SU-DHL-6 (cell line): ENCODE data around the gene NAA16.

ENCODE experiments used
- CTCF ChIP-seq: fragments of 200-600 bp; sonication (generic); IDR thresholded peaks from one replicate; pipeline ENCODE4 v1.5.1; 2017; ENCODE audit warnings: antibody characterized with exemption, mild to moderate bottlenecking, low read length, moderate library complexity; ENCODE audit not compliant: insufficient read depth, poor library complexity, severe bottlenecking
- EZH2phosphoT487 ChIP-seq: fragments of 200-600 bp; sonication (generic), shearing (Covaris generic); conservative IDR thresholded peaks from 2 replicates; pipeline ENCODE4 v1.6.1; 2018; ENCODE audit warnings: mild to moderate bottlenecking, antibody characterized with exemption, low read length, moderate library complexity, mixed read lengths

GRCh38 chr13:41352935-41353840 lies 42.1 kb downstream of the NAA16 start:
- TF ChIP-seq CTCF: peak; percentile 84
- no peak for TF ChIP-seq EZH2phosphoT487
